HG03280 (cell line): ENCODE measurements around the gene TBC1D17.

Experiments used
- ATAC-seq: cut with Tn5 transposase; IDR thresholded peaks from one replicate; pipeline ENCODE4 v1.9.1; 2021; ENCODE audit warnings: mild to moderate bottlenecking, moderate library complexity; ENCODE audit not compliant: unreplicated experiment

The TBC1D17 gene

GRCh38 chr19:49933643-49934042, 56.1 kb downstream of the TBC1D17 start:
- no peak for ATAC-seq

GRCh38 chr19:49936549-49936948, 59.0 kb downstream of the TBC1D17 start:
- ATAC-seq, result no peak

- no peak for ATAC-seq
Measured at GRCh38 chr19:49937750-49938381, 60.4 kb downstream of the TBC1D17 start.
